Pulmonary artery endothelial cell (primary cell): ENCODE data around the gene BAZ2B. TPM values are rescaled to one million over a fixed set of nuclear protein-coding genes. Genes with fewer than 3 reads are reported as not detected.
A peak's percentile ranks its signal among the peaks of the same experiment; 100 is the strongest.
"Not testable (repeated sequence)": the region's sequence is repeated elsewhere in the genome, so short reads cannot be mapped to it uniquely, and the experiment has no call there.

ENCODE experiments used
- DNase-seq: peaks from one replicate; pipeline ENCODE4 v3.0.0-alpha.2; 2011; ENCODE audit warnings: low read depth, low spot score
- total RNA-seq: library from RNA; depleted of rRNA; stranded (reverse); fragments of >200 nt; gene quantifications from 2 replicates; pipeline ENCODE4 v1.2.3, GENCODE V29; 2014

The BAZ2B gene
- total RNA-seq: 76.6 and 81.9 TPM in 2 replicates

- peak; percentile 64 for DNase-seq
Observed at GRCh38 chr2:159616286-159616701, at the start of gene BAZ2B. Gene BAZ2B, minus strand, starts transcription at chr2:159616548. Its CDS starts 137,829 bp downstream, at chr2:159478719.

GRCh38 chr2:159661286-159661685 lies 44.9 kb upstream of the BAZ2B start:
- DNase-seq: no peak

GRCh38 chr2:159658881-159659873 lies 42.8 kb upstream of the BAZ2B start:
- no peak for DNase-seq

GRCh38 chr2:159653962-159654361 lies 37.6 kb upstream of the BAZ2B start:
- no peak for DNase-seq

DNA sequence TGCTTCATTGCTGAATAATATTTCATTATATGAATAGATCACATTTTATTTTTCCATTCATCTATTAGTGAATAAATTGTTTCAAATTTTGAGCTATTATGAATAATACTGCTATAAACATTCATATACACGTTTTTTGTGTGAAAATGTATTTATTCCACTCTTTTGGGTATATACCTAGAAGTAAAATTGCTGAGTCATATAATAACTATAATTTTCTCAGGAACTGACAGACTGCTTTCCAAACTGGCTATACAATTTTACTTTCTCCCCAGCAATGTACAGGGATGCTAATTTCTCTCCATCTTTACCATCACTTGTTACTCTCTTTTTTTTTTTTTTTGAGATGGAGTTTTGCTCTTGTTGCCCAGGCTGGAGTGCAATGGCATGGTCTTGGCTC lies 35.5 kb upstream of the BAZ2B start:
- DNase-seq: no peak

DNA sequence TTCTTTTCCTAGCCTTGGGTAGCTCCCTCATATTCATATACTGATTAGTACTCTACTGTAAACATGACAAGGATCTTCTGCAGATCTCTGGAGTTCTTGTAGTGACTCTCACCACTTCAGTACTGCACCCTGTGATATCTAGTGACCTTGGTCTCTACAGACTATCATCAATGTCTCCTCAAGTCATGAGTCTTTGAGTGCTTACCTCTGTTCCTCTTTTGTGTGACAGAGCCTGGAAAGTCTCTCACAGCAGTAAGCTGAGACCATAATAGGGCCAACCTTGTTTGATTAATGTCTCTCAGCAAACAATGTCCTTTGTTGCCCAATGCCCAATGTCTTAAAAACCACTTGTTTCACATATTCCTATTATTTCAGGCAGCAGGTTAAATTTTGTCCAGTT lies 34.2 kb upstream of the BAZ2B start:
- DNase-seq: no peak

GRCh38 chr2:159648643-159649042 lies 32.3 kb upstream of the BAZ2B start:
- no peak for DNase-seq

DNA sequence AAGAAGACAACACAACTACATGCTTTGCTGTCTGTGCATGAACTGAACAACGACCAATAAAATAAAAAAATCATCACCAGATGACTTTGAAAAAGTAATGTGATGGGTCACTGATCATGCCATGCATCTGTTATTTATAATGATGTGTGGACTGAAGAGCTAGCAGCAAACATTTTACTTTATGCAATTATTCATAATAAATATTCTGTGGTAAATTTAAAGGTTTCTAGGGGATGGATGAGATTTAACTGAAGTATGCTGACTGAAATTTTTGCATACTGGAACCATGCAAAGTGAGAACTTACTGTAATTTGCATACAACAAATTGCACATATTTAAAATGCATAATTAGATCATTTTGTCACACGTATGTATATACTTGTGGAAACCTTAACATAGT lies 31.3 kb upstream of the BAZ2B start:
- DNase-seq: no peak

GRCh38 chr2:159640176-159640575 lies 23.8 kb upstream of the BAZ2B start:
- no peak for DNase-seq

GRCh38 chr2:159639712-159640111 lies 23.4 kb upstream of the BAZ2B start:
- no peak for DNase-seq

- DNase-seq: no peak
Observed at GRCh38 chr2:159639071-159639470, 22.7 kb upstream of the BAZ2B start.

- no peak for DNase-seq
Observed at GRCh38 chr2:159637988-159638501, 21.7 kb upstream of the BAZ2B start.

- DNase-seq: no peak
Observed at GRCh38 chr2:159637240-159637639, 20.9 kb upstream of the BAZ2B start.

DNA sequence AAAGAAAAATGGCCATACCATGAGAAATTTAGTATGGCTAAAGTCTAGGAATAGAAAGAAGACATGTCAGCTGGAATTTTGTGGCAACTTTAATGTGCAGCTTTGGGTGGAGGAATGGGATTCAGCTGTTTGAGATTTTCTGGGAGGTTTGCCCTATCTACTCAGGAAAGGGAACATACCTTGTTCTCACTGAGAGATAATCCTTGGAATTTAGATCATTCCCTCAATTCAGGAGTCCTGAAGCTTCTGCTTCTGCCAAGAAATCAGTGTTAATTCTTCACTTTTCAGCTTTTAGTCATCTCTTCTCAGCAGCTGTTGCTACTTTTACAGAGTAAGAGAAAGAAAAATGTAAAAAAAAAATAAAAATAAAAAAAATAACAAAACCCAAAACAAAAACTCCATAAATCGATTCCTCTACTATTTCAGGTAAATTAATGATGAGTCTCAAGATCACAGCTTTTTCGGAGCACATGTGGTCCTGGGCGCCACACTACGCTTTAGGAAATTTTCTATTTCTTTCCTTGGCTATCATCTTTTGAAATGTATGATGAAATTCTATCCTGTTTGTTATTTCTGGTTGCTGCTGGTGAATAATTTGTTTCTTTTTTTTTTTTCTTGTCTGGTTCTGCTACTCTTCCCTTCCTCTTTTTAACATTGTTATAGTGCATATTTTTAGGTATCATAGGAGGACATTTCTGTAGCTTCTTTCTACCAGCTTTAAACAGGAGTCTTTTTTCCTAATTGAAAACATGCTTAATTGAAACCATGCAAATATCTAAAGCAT lies 18.9 kb upstream of the BAZ2B start:
- DNase-seq: no peak

GRCh38 chr2:159633219-159633618 lies 16.9 kb upstream of the BAZ2B start:
- DNase-seq: no peak

DNA sequence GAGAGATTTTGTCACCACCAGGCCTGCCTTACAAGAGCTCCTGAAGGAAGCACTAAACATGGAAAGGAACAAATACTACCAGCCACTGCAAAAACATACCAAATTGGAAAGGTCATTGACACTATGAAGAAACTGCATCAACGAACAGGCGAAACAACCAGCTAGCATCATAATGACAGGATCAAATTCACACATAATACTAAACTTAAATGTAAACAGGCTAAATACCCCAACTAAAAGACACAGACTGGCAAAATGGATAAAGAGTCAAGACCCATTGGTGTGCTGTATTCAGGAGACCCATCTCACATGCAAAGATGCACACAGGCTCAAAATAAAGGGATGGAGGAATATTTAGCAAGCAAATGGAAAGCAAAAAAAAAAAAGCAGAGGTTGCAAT lies 9.3 kb upstream of the BAZ2B start:
- not testable (repeated sequence) for DNase-seq

DNA sequence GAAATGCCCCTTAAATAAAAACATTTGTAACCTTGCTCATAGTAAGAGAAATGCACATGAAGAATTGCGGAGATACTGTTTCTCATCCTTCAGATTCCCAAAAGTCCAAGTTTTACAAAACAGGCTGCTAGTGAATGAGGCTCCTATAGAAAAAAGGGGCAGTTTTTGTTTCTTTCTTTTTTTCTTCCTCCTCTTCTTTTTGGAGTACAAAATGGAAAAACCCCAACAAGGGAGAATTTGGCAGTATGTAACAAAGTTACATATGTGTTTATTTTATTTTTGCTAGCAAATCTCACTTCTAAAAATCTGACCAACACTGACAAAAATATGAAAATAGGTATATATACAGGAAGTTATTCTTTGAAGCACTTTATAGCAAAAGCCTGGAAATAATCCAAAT lies 7.1 kb upstream of the BAZ2B start:
- DNase-seq: no peak

DNA sequence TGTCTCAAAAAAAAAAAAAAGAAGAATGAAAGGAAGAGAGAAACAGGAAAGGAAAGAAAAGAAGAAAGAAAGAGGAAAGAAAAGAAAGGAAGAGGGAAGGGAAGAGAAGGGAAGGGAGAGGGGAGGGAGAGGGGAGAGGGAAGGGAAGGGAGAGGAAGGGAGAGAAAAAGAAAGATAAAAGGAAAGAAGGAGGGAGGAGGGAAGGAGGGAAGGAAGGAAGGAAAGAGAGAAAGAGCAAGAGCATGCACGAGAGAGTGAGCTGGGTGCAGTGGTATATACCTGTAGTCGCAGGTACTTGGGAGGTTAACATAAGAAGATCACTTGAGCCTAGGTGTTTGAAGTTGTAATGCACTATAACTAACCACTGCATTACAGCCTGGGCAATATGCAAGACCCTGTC lies 6.6 kb upstream of the BAZ2B start:
- no peak for DNase-seq

DNA sequence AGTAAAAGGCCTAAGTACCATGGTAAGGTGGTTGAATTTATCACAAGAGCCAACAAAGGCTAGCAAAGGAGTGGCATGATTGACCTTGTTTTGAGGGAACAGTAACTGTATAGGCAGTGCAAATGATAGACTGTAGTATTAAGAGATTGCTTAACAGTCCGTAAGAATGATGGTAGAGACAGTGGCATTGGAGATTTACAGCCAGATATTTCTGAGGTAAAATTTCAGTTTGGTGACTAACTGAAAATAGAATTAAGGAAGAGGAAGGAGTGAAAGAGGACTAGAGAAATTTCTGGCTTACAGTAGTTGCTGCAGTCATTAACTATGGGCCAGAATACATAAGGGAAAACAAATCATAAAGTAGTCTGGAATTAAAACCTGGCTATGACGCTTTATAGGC lies 4.4 kb upstream of the BAZ2B start:
- DNase-seq: no peak

- DNase-seq: no peak
Observed at GRCh38 chr2:159617646-159618045, 1.3 kb upstream of the BAZ2B start.

DNA sequence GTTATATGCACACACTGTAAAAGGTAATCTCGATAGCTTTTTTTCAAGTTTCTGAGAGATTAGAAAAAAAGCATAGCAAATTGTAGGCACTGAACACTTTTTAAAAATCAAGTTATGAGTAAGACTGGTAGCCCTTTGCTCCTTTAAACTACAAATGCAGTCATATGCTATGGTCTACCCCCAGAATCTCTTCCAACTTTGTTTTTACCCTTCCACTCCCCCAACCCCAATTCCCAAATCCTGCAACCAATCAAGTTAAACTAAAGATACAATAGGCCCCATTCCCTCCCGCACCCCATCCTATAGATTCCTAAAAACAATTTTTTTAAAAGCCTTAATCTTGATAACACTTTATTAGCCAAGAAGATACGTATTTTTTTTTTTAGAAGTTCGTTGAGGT lies 752 bp upstream of the BAZ2B start:
- DNase-seq: no peak
